Measurements from ENCODE around the gene IGLL1. TPM values are rescaled to one million over a fixed set of nuclear protein-coding genes. Genes with fewer than 3 reads are reported as not detected.

Gene IGLL1
- total RNA-seq, 5 donors from 2014 or later (not counting 1 experiment from before 2014, with no cell fraction given) = 0.30 to 0.64 TPM; not detected in 3

- Histone ChIP-seq H3K4me3 (ENCODE audit: control insufficient read depth in 1 of 2, extremely low read depth in 1 of 2, low read length in 1 of 2) (no peak overlapping the region), H3K27ac (ENCODE audit: low read length) (no peak overlapping the region), H3K9me3 (no peaks in the 10 kb centered on the region), H3K4me1 (ENCODE audit: control insufficient read depth in 1 of 2, extremely low read depth in 1 of 2, insufficient read depth in 2 of 2, low read length in 2 of 2) (no peaks in the 10 kb centered on the region), H3K36me3 (ENCODE audit: control insufficient read depth in 2 of 2, extremely low read depth in 1 of 2, insufficient read depth in 1 of 2, low read length in 1 of 2) (no peaks in the 10 kb centered on the region), H3K27me3 (replicated peaks in 1 of 2; ENCODE audit: control insufficient read depth in 2 of 2, extremely low read depth in 1 of 2, insufficient read depth in 2 of 2, low read length in 1 of 2) (peaks cover 0 to 41% of the 10 kb centered on the region in 2 experiments)
- WGBS (ENCODE audit: insufficient coverage) = 65% methylated on average over 9 of the region's 12 CpGs
- no peak for DNase-seq
- H3K27me3 Mint-ChIP-seq = peaks cover 4 to 20% of the 10 kb centered on the region in 2 donors
- no peaks in the 10 kb centered on the region for H3K36me3 Mint-ChIP-seq
- no peak overlapping the region for H3K27ac Mint-ChIP-seq
- H3K4me3 Mint-ChIP-seq = no peak overlapping the region
- H3K9me3 Mint-ChIP-seq = no peaks in the 10 kb centered on the region
- POLR2A ChIA-PET = no interaction called here
- CTCF ChIA-PET = no interaction called here
- ATAC-seq (replicated peaks in 1 of 4) = no peak
- H3K4me1 Mint-ChIP-seq = no peaks in the 10 kb centered on the region
Observed at GRCh38 chr22:23529166-23530103, 50.7 kb downstream of the IGLL1 start.

DNA sequence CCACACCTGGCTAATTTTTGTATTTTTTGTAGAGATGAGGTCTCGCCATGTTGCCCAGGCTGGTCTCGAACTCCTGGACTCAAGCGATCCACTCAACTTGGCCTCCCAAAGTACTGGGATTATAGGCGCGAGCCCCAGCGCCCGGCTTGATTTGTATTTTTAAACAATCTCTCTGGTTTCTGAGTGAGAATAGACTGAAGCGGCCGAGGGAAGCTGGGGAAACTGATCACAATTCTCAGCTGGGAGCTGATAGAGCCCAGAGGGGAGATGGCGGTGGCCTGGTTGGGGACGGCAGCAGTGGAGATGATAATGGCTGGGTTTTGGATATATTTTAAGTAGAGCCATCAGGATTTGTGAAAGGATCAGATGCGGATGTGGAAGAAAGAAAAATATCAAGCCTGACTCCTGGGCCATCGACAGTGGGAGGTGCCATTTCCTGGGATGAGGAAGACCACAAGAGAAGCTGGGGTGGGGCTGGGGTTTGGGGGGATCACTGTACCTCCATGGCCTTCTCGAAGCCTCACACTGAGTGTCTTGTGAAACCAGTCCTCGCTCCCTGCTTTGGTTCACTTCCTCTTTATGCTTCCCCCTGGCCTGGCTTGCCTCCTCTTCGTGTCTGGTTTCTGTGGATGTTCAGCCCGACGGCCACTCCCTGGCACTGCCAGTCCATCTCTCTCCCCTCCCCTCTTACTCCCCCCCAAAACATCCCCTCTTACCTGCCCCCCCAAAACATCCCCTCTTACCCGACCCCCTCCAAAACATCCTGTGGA is 51.9 kb downstream of the IGLL1 start:
- Histone ChIP-seq H3K9me3 (no peaks in the 10 kb centered on the region), H3K27ac (ENCODE audit: low read length) (no peak overlapping the region), H3K4me1 (ENCODE audit: control insufficient read depth in 1 of 2, extremely low read depth in 1 of 2, insufficient read depth in 2 of 2, low read length in 2 of 2) (no peaks in the 10 kb centered on the region), H3K36me3 (ENCODE audit: control insufficient read depth in 2 of 2, extremely low read depth in 1 of 2, insufficient read depth in 1 of 2, low read length in 1 of 2) (no peaks in the 10 kb centered on the region), H3K27me3 (replicated peaks in 1 of 2; ENCODE audit: control insufficient read depth in 2 of 2, extremely low read depth in 1 of 2, insufficient read depth in 2 of 2, low read length in 1 of 2) (peaks cover 0 to 50% of the 10 kb centered on the region in 2 experiments), H3K4me3 (ENCODE audit: control insufficient read depth in 1 of 2, extremely low read depth in 1 of 2, low read length in 1 of 2) (no peak overlapping the region)
- no peak for DNase-seq
- peaks cover 4 to 17% of the 10 kb centered on the region in 2 donors for H3K27me3 Mint-ChIP-seq
- H3K27ac Mint-ChIP-seq = no peak overlapping the region
- ChIA-PET POLR2A (no interaction called here), CTCF (no interaction called here)
- ATAC-seq (replicated peaks in 1 of 4) = no peak
- no peak overlapping the region for H3K4me3 Mint-ChIP-seq
- WGBS (ENCODE audit: insufficient coverage) = 65% methylated on average over 12 of the region's 19 CpGs
- no peaks in the 10 kb centered on the region for H3K36me3 Mint-ChIP-seq
- peaks cover 0 to under 1% (median 0%) of the 10 kb centered on the region in 3 donors for H3K4me1 Mint-ChIP-seq
- H3K9me3 Mint-ChIP-seq = no peaks in the 10 kb centered on the region

DNA sequence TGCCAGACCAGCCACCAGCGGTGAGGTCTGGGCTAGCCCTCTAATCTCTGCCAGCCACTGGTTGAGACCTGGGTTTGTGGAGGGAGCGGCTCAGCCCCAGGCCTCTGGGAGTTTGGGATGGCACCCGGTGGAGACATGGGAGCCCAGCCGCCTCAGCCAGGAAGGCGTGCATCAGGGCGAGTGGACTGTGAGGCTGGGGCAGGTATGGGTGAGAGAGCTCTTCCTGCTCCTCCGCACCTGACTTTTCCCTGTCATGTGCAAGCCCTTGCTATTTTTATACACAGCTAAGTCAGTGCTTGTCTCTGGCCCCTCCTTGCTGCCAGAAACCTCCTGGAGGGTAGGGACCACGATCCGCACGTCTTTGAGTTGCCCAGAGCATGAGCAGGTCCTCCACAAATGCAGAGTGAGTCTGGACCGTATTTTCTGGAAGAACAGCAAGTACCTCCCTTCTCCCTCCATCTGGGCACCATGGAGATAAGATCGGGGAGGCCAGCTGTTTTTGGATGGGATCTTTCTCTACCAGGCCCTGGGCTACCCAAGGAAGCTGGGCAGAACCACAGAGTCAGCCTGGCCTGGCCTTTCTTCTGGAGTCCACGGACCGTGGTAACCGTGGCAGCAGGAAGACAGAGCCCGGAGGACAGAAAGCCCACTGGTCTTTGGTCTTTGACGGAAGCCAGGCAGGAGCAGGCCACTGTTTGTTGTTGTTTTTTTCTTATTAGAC is 53.3 kb downstream of the IGLL1 start:
- peaks cover 0 to 52% of the 10 kb centered on the region in 2 experiments for H3K27me3 ChIP-seq (replicated peaks in 1 of 2; ENCODE audit: control insufficient read depth in 2 of 2, extremely low read depth in 1 of 2, insufficient read depth in 2 of 2, low read length in 1 of 2)
- Mint-ChIP-seq H3K27ac (no peak overlapping the region), H3K4me1 (peaks cover 0 to 3% (median 0%) of the 10 kb centered on the region in 3 donors)

GRCh38 chr22:23525510-23525909 is 54.6 kb downstream of the IGLL1 start:
- WGBS (ENCODE audit: insufficient coverage) = 79% methylated on average over 10 of the region's 11 CpGs
- no peak overlapping the region for H3K27ac Mint-ChIP-seq
- H3K4me1 Mint-ChIP-seq = peaks cover 0 to 8% (median 4%) of the 10 kb centered on the region in 3 donors
- H3K27me3 Mint-ChIP-seq = peaks cover 0 to 23% of the 10 kb centered on the region in 2 donors
- ATAC-seq (replicated peaks in 1 of 4) (no peak), DNase-seq (no peak)
- H3K27ac ChIP-seq (ENCODE audit: low read length) = no peak overlapping the region
- no peak overlapping the region for H3K4me3 ChIP-seq (ENCODE audit: control insufficient read depth in 1 of 2, extremely low read depth in 1 of 2, low read length in 1 of 2)
- H3K4me3 Mint-ChIP-seq = no peak overlapping the region
- H3K9me3 ChIP-seq = no peaks in the 10 kb centered on the region
- H3K4me1 ChIP-seq (ENCODE audit: control insufficient read depth in 1 of 2, extremely low read depth in 1 of 2, insufficient read depth in 2 of 2, low read length in 2 of 2) = peaks cover 0 to 20% of the 10 kb centered on the region in 2 experiments
- H3K27me3 ChIP-seq (replicated peaks in 1 of 2; ENCODE audit: control insufficient read depth in 2 of 2, extremely low read depth in 1 of 2, insufficient read depth in 2 of 2, low read length in 1 of 2) = peaks cover 0 to 52% of the 10 kb centered on the region in 2 experiments
- ChIA-PET CTCF (no interaction called here), POLR2A (no interaction called here)
- H3K36me3 Mint-ChIP-seq = no peaks in the 10 kb centered on the region
- no peaks in the 10 kb centered on the region for H3K9me3 Mint-ChIP-seq
- H3K36me3 ChIP-seq (ENCODE audit: control insufficient read depth in 2 of 2, extremely low read depth in 1 of 2, insufficient read depth in 1 of 2, low read length in 1 of 2) = no peaks in the 10 kb centered on the region

More for the DNA sequence above, 53.3 kb downstream of the IGLL1 start:
- peaks cover 0 to 10% of the 10 kb centered on the region in 2 experiments for H3K4me1 ChIP-seq (ENCODE audit: control insufficient read depth in 1 of 2, extremely low read depth in 1 of 2, insufficient read depth in 2 of 2, low read length in 2 of 2)
- no peak overlapping the region for H3K27ac ChIP-seq (ENCODE audit: low read length)
- no peak overlapping the region for H3K4me3 ChIP-seq (ENCODE audit: control insufficient read depth in 1 of 2, extremely low read depth in 1 of 2, low read length in 1 of 2)
- ATAC-seq (replicated peaks in 1 of 4) (no peak), DNase-seq (no peak)
- Mint-ChIP-seq H3K4me3 (no peak overlapping the region), H3K36me3 (no peaks in the 10 kb centered on the region), H3K27me3 (peaks cover 2 to 21% of the 10 kb centered on the region in 2 donors), H3K9me3 (no peaks in the 10 kb centered on the region)
- H3K9me3 ChIP-seq = no peaks in the 10 kb centered on the region
- WGBS (ENCODE audit: insufficient coverage) = 93% methylated on average over 8 of the region's 17 CpGs
- no peaks in the 10 kb centered on the region for H3K36me3 ChIP-seq (ENCODE audit: control insufficient read depth in 2 of 2, extremely low read depth in 1 of 2, insufficient read depth in 1 of 2, low read length in 1 of 2)
- ChIA-PET POLR2A (no interaction called here), CTCF (no interaction called here)

GRCh38 chr22:23524226-23524625 is 55.9 kb downstream of the IGLL1 start:
- Mint-ChIP-seq H3K4me3 (no peak overlapping the region), H3K4me1 (peaks cover 0 to 8% (median 4%) of the 10 kb centered on the region in 3 donors), H3K9me3 (no peaks in the 10 kb centered on the region), H3K36me3 (no peaks in the 10 kb centered on the region), H3K27ac (no peak overlapping the region), H3K27me3 (peaks cover 1 to 29% of the 10 kb centered on the region in 2 donors)
- no peak for DNase-seq
- no peaks in the 10 kb centered on the region for H3K9me3 ChIP-seq
- peaks cover 0 to 20% of the 10 kb centered on the region in 2 experiments for H3K4me1 ChIP-seq (ENCODE audit: control insufficient read depth in 1 of 2, extremely low read depth in 1 of 2, insufficient read depth in 2 of 2, low read length in 2 of 2)
- no peaks in the 10 kb centered on the region for H3K36me3 ChIP-seq (ENCODE audit: control insufficient read depth in 2 of 2, extremely low read depth in 1 of 2, insufficient read depth in 1 of 2, low read length in 1 of 2)
- ChIA-PET CTCF (no interaction called here), POLR2A (no interaction called here)
- H3K4me3 ChIP-seq (ENCODE audit: control insufficient read depth in 1 of 2, extremely low read depth in 1 of 2, low read length in 1 of 2) = no peak overlapping the region
- H3K27me3 ChIP-seq (replicated peaks in 1 of 2; ENCODE audit: control insufficient read depth in 2 of 2, extremely low read depth in 1 of 2, insufficient read depth in 2 of 2, low read length in 1 of 2) = peaks cover 0 to 52% of the 10 kb centered on the region in 2 experiments
- no peak for ATAC-seq (replicated peaks in 1 of 4)
- 88% methylated on average over 5 of the region's 6 CpGs for WGBS (ENCODE audit: insufficient coverage)
- no peak overlapping the region for H3K27ac ChIP-seq (ENCODE audit: low read length)

DNA sequence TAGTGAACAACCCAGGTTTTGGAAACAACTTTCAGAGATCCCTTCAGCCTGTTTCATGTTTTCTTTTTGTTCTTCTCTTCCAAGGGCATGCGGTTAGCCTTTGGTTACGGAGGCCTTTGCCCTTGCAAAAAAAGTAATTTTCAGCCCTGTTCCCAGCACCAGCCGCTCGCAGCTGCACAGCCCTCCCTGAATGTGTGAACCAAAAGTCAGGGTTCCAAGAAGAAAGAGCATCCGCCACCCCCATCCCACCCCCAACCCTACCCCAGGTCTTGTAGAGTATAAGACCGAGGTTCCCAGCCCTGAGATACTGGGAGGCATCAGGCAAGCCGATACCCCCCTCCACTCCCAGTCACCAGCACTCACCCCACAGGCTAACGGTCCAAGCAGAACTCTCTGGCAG is 56.4 kb downstream of the IGLL1 start:
- no peaks in the 10 kb centered on the region for H3K36me3 Mint-ChIP-seq
- no peak overlapping the region for H3K4me3 Mint-ChIP-seq
- WGBS (ENCODE audit: insufficient coverage) = 69% methylated on average over 4 of the region's 8 CpGs
- H3K27ac Mint-ChIP-seq = no peak overlapping the region
- ChIA-PET CTCF (no interaction called here), POLR2A (no interaction called here)
- H3K9me3 Mint-ChIP-seq = no peaks in the 10 kb centered on the region
- peaks cover 0 to 8% (median 4%) of the 10 kb centered on the region in 3 donors for H3K4me1 Mint-ChIP-seq
- H3K27me3 Mint-ChIP-seq = peaks cover 7 to 28% of the 10 kb centered on the region in 2 donors
- Histone ChIP-seq H3K36me3 (ENCODE audit: control insufficient read depth in 2 of 2, extremely low read depth in 1 of 2, insufficient read depth in 1 of 2, low read length in 1 of 2) (no peaks in the 10 kb centered on the region), H3K27me3 (replicated peaks in 1 of 2; ENCODE audit: control insufficient read depth in 2 of 2, extremely low read depth in 1 of 2, insufficient read depth in 2 of 2, low read length in 1 of 2) (peaks cover 0 to 55% of the 10 kb centered on the region in 2 experiments), H3K9me3 (no peaks in the 10 kb centered on the region), H3K4me1 (ENCODE audit: control insufficient read depth in 1 of 2, extremely low read depth in 1 of 2, insufficient read depth in 2 of 2, low read length in 2 of 2) (peaks cover 0 to 20% of the 10 kb centered on the region in 2 experiments), H3K27ac (ENCODE audit: low read length) (no peak overlapping the region), H3K4me3 (ENCODE audit: control insufficient read depth in 1 of 2, extremely low read depth in 1 of 2, low read length in 1 of 2) (no peak overlapping the region)
- no peak for DNase-seq
- no peak for ATAC-seq (replicated peaks in 1 of 4)
